HUES64 (cell line): ENCODE data around the gene LMCD1.

Experiments used
- H3K27ac ChIP-seq: 2 replicates; pipeline ENCODE4 v1.7.0; 2013; ENCODE audit warnings: low read depth, low read length, inconsistent platforms
- H3K27me3 ChIP-seq: 2 replicates; pipeline ENCODE4 v1.6.1; 2013; ENCODE audit warnings: mild to moderate bottlenecking, low read length; ENCODE audit not compliant: insufficient read depth
- H3K36me3 ChIP-seq: 2 replicates; pipeline ENCODE4 v1.6.1; 2013; ENCODE audit warnings: mild to moderate bottlenecking, low read length; ENCODE audit not compliant: insufficient read depth
- H3K4me1 ChIP-seq: 2 replicates; pipeline ENCODE4 v1.6.1; 2013; ENCODE audit warnings: mild to moderate bottlenecking, low read length, moderate library complexity; ENCODE audit not compliant: insufficient read depth
- H3K4me3 ChIP-seq: 2 replicates; pipeline ENCODE4 v1.5.1; 2013; ENCODE audit warnings: mild to moderate bottlenecking, low read length, moderate library complexity
- H3K9ac ChIP-seq: 2 replicates; pipeline ENCODE4 v1.6.1; 2013; ENCODE audit warnings: mild to moderate bottlenecking, low read depth, low read length
- H3K9me3 ChIP-seq: 2 replicates; pipeline ENCODE4 v1.6.1; 2013; ENCODE audit warnings: low read depth, low read length; ENCODE audit not compliant: insufficient read depth
- WGBS: fragments of 150-250, 120-280 bp; methylation state at CpG from one replicate; pipeline ENCODE4 v1.1.7; 2013; ENCODE audit warnings: missing lambda C conversion rate; 5-methylcytosine and 5-hydroxymethylcytosine counted together

The LMCD1 gene

GRCh38 chr3:8538223-8538622 lies 36.6 kb downstream of the LMCD1 start:
- H3K9me3 ChIP-seq, result no peaks in the 10 kb centered on the region
- 81% methylated on average over 4 of the region's 4 CpGs for WGBS
- no peak overlapping the region for H3K9ac ChIP-seq
- H3K4me3 ChIP-seq, result no peak overlapping the region
- H3K4me1 ChIP-seq, result peaks cover 21% of the 10 kb centered on the region
- peaks cover 49% of the 10 kb centered on the region for H3K36me3 ChIP-seq
- H3K27ac ChIP-seq, result no peak overlapping the region
- H3K27me3 ChIP-seq, result no peaks in the 10 kb centered on the region

- Histone ChIP-seq H3K27me3 (no peaks in the 10 kb centered on the region), H3K4me3 (no peak overlapping the region), H3K4me1 (peaks cover 21% of the 10 kb centered on the region), H3K9me3 (no peaks in the 10 kb centered on the region), H3K36me3 (peaks cover 49% of the 10 kb centered on the region), H3K27ac (no peak overlapping the region), H3K9ac (peak overlapping the region; percentile 14; the same call in 1 of the 2 replicates)
- WGBS, result 97% methylated on average over 2 of the region's 3 CpGs
Measured at GRCh38 chr3:8538913-8539312, 37.3 kb downstream of the LMCD1 start.

GRCh38 chr3:8539419-8539818 lies 37.8 kb downstream of the LMCD1 start:
- Histone ChIP-seq H3K9me3 (no peaks in the 10 kb centered on the region), H3K27ac (no peak overlapping the region), H3K4me1 (peaks cover 21% of the 10 kb centered on the region), H3K4me3 (no peak overlapping the region), H3K36me3 (peaks cover 47% of the 10 kb centered on the region), H3K27me3 (no peaks in the 10 kb centered on the region), H3K9ac (no peak overlapping the region; the same call in 1 of the 2 replicates)
- WGBS, result 89% methylated on average over 7 of the region's 7 CpGs

- 85% methylated on average over 6 of the region's 6 CpGs for WGBS
- Histone ChIP-seq H3K9me3 (no peaks in the 10 kb centered on the region), H3K4me1 (peaks cover 14% of the 10 kb centered on the region), H3K36me3 (peaks cover 43% of the 10 kb centered on the region), H3K27ac (no peak overlapping the region), H3K27me3 (no peaks in the 10 kb centered on the region), H3K9ac (no peak overlapping the region), H3K4me3 (no peak overlapping the region)
Measured at GRCh38 chr3:8540456-8540855, 38.8 kb downstream of the LMCD1 start.

DNA sequence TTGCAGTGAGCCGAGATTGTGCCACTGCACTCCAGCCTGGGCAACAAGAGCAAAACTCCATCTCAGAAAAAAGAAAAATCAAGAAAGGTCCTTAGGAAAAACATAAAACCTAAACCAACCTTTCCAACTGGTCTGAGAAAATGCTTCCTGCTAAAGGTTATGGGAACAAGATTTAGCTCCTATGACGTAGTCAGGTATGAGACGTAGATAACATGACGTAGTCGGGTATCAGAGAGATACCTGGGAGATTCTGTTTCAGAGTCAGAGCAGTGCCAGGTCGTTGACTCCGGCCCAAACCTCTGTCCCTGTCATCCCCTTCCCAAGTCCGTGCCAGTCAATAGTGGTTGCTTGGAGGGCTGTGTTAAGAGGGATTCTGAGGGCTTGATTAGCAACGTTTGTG lies 39.9 kb downstream of the LMCD1 start:
- no peak overlapping the region for H3K4me3 ChIP-seq
- H3K36me3 ChIP-seq, result peaks cover 43% of the 10 kb centered on the region
- no peak overlapping the region for H3K9ac ChIP-seq
- H3K4me1 ChIP-seq, result peaks cover 4% of the 10 kb centered on the region
- WGBS, result 95% methylated on average over 9 of the region's 9 CpGs
- H3K9me3 ChIP-seq, result no peaks in the 10 kb centered on the region
- H3K27ac ChIP-seq, result no peak overlapping the region
- H3K27me3 ChIP-seq, result no peaks in the 10 kb centered on the region

GRCh38 chr3:8542190-8543135 lies 40.8 kb downstream of the LMCD1 start:
- no peak overlapping the region for H3K27ac ChIP-seq
- no peak overlapping the region for H3K4me3 ChIP-seq
- H3K9me3 ChIP-seq, result no peaks in the 10 kb centered on the region
- H3K9ac ChIP-seq, result no peak overlapping the region
- H3K27me3 ChIP-seq, result no peaks in the 10 kb centered on the region
- peaks cover 35% of the 10 kb centered on the region for H3K36me3 ChIP-seq
- 93% methylated on average over 12 of the region's 12 CpGs for WGBS
- no peaks in the 10 kb centered on the region for H3K4me1 ChIP-seq

GRCh38 chr3:8546609-8547008 lies 45.0 kb downstream of the LMCD1 start:
- Histone ChIP-seq H3K4me1 (no peaks in the 10 kb centered on the region), H3K4me3 (no peak overlapping the region), H3K27me3 (no peaks in the 10 kb centered on the region), H3K27ac (no peak overlapping the region), H3K9me3 (no peaks in the 10 kb centered on the region), H3K9ac (no peak overlapping the region), H3K36me3 (peaks cover 39% of the 10 kb centered on the region)
- 66% methylated on average over 4 of the region's 4 CpGs for WGBS

DNA sequence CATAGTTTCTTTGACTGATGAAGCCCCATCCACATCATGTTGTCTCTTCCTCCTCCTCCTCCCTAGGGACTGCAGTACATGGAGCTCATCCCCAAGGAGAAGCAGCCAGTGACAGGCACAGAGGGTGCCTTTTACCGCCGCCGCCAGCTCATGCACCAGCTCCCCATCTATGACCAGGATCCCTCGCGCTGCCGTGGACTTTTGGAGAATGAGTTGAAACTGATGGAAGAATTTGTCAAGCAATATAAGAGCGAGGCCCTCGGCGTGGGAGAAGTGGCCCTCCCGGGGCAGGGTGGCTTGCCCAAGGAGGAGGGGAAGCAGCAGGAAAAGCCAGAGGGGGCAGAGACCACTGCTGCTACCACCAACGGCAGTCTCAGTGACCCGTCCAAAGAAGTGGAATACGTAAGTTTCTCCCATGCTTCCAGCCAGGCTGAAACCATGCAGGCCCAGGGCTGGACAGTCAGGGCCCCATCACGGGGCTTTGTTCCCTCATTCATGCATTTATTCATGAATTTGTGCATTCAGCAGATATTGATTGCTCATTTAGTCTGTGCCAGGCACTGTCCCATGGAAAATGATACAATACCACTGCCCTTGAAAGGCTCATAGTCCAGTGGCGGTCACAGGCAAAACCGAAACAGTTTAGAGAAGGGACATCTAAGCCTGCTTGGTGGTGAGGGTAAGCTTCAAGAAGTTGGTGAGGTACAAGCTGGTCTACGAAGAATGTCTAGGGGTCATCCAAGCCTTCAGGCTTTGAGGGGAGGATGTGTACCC lies 47.1 kb downstream of the LMCD1 start:
- H3K27ac ChIP-seq, result no peak overlapping the region
- H3K4me1 ChIP-seq, result no peaks in the 10 kb centered on the region
- no peak overlapping the region for H3K9ac ChIP-seq
- H3K27me3 ChIP-seq, result no peaks in the 10 kb centered on the region
- WGBS, result 94% methylated on average over 17 of the region's 17 CpGs
- peaks cover 43% of the 10 kb centered on the region for H3K36me3 ChIP-seq
- H3K4me3 ChIP-seq, result no peak overlapping the region
- H3K9me3 ChIP-seq, result no peaks in the 10 kb centered on the region

GRCh38 chr3:8549354-8549753 lies 47.7 kb downstream of the LMCD1 start:
- Histone ChIP-seq H3K4me3 (no peak overlapping the region), H3K27ac (no peak overlapping the region), H3K4me1 (0 out of 2 replicates have a peak, but pooled peaks cover 1% of the 10 kb centered on the region), H3K9ac (no peak overlapping the region), H3K9me3 (no peaks in the 10 kb centered on the region), H3K36me3 (peaks cover 41% of the 10 kb centered on the region), H3K27me3 (no peaks in the 10 kb centered on the region)
- WGBS, result 88% methylated on average over 1 of the region's 1 CpG

- Histone ChIP-seq H3K9me3 (no peaks in the 10 kb centered on the region), H3K27me3 (no peaks in the 10 kb centered on the region), H3K27ac (no peak overlapping the region), H3K4me1 (peaks cover 12% of the 10 kb centered on the region), H3K9ac (no peak overlapping the region), H3K4me3 (no peak overlapping the region), H3K36me3 (peaks cover 39% of the 10 kb centered on the region)
- WGBS, result 97% methylated on average over 5 of the region's 6 CpGs
Measured at GRCh38 chr3:8550611-8551010, 49.0 kb downstream of the LMCD1 start.

- Histone ChIP-seq H3K36me3 (peaks cover 45% of the 10 kb centered on the region), H3K9ac (no peak overlapping the region), H3K27ac (no peak overlapping the region), H3K4me3 (no peak overlapping the region), H3K4me1 (peaks cover 15% of the 10 kb centered on the region), H3K9me3 (no peaks in the 10 kb centered on the region), H3K27me3 (no peaks in the 10 kb centered on the region)
- 94% methylated on average over 5 of the region's 5 CpGs for WGBS
Measured at GRCh38 chr3:8552223-8552762, 50.7 kb downstream of the LMCD1 start.
